C4-2B (cell line): ENCODE measurements around the gene MCEMP1.

Experiments used
- CTCF ChIP-seq: fragments of 450-650 bp; conservative IDR thresholded peaks from 2 replicates; pipeline ENCODE4 v1.5.1; 2017; ENCODE audit warnings: mild to moderate bottlenecking
- ZFX ChIP-seq: fragments of 450-650 bp; IDR thresholded peaks from 2 replicates; pipeline ENCODE4 v1.6.1; 2017

GRCh38 chr19:7669641-7670040 lies 7.2 kb upstream of the MCEMP1 start:
- TF ChIP-seq CTCF (no peak), ZFX (no peak)
